Inflammatory macrophage treated with lipopolysaccharide for 1 hour (primary cell): Measurements from ENCODE around the gene PAFAH2.

Source experiments
- DNase-seq, 2 donors: peaks; one replicate each; pipeline ENCODE4 v3.0.0-alpha.2; 2020 to 2022

PAFAH2 gene

GRCh38 chr1:26031196-26031595, 33.3 kb upstream of the PAFAH2 start:
- no peak for DNase-seq

GRCh38 chr1:26029864-26030481, 32.1 kb upstream of the PAFAH2 start:
- no peak for DNase-seq

- no peak for DNase-seq
Measured at GRCh38 chr1:26029054-26029863, 31.4 kb upstream of the PAFAH2 start.

GRCh38 chr1:26028490-26028980, 30.7 kb upstream of the PAFAH2 start:
- DNase-seq = no peak

GRCh38 chr1:26027716-26028489, 30.0 kb upstream of the PAFAH2 start:
- peak; percentile 73 to 80 for DNase-seq

GRCh38 chr1:26025517-26025916, 27.7 kb upstream of the PAFAH2 start:
- DNase-seq = no peak

GRCh38 chr1:26025060-26025459, 27.2 kb upstream of the PAFAH2 start:
- no peak for DNase-seq

- no peak for DNase-seq
Measured at GRCh38 chr1:26023826-26024225, 26.0 kb upstream of the PAFAH2 start.

GRCh38 chr1:26023009-26023408, 25.1 kb upstream of the PAFAH2 start:
- no peak for DNase-seq

- DNase-seq = no peak
Measured at GRCh38 chr1:26022404-26022779, 24.5 kb upstream of the PAFAH2 start.

GRCh38 chr1:26021647-26022403, 24.0 kb upstream of the PAFAH2 start, which contains the start of gene EXTL1:
EXTL1 (plus strand) TSS chr1:26021775; CDS start chr1:26022647, 872 bp downstream.
- DNase-seq = no peak

GRCh38 chr1:26020941-26021646, 23.2 kb upstream of the PAFAH2 start:
- no peak for DNase-seq

- DNase-seq = no peak
Measured at GRCh38 chr1:26020330-26020768, 22.5 kb upstream of the PAFAH2 start.

GRCh38 chr1:26019641-26020315, 21.9 kb upstream of the PAFAH2 start:
- no peak for DNase-seq

- no peak for DNase-seq
Measured at GRCh38 chr1:26017606-26018005, 19.7 kb upstream of the PAFAH2 start.

GRCh38 chr1:26016953-26017545, 19.2 kb upstream of the PAFAH2 start:
- DNase-seq = peak in 1 of 2 donors; percentile 31

- peak in 1 of 2 donors; percentile 59 for DNase-seq
Measured at GRCh38 chr1:26016258-26016952, 18.5 kb upstream of the PAFAH2 start.

- peak; percentile 94 to 97 for DNase-seq
Measured at GRCh38 chr1:26015358-26015757, 17.5 kb upstream of the PAFAH2 start.

GRCh38 chr1:26014179-26014578, 16.3 kb upstream of the PAFAH2 start:
- no peak for DNase-seq

GRCh38 chr1:26012864-26013263, 15.0 kb upstream of the PAFAH2 start:
- DNase-seq = no peak
